Left renal pelvis (tissue), 4 donors: ENCODE data around the gene MMP23B. TPM values are rescaled to one million over a fixed set of nuclear protein-coding genes. Genes with fewer than 3 reads are reported as not detected.

Experiments
- polyA plus RNA-seq, 4 donors: library from polyadenylated mRNA; unstranded; fragments of 120-200 nt; gene quantifications; one replicate each; pipeline ENCODE4 v1.2.1, GENCODE V29; 2013; ENCODE audit not compliant: insufficient read length in 4 of 4

The MMP23B gene
- polyA plus RNA-seq, 4 donors, result 16.5 to 52.1 (median 24.5) TPM

Other genes starting within 250 kb of the MMP23B start
- gene CCNL2, start 232.8 kb upstream of the MMP23B start, polyA plus RNA-seq, result 100 to 1,000 TPM; 205 to 377 (median 227) TPM
- gene MRPL20, start 224.9 kb upstream of the MMP23B start, polyA plus RNA-seq, result 100 to 1,000 TPM in 3 of 4 donors, 10 to 100 TPM in 1; 89.3 to 155 (median 113) TPM
- 10 to 100 TPM in 1 of 4 donors, 1 to 10 TPM in 3; 1.6 to 23.4 (median 9.1) TPM for gene ANKRD65, start 210.9 kb upstream of the MMP23B start, polyA plus RNA-seq
- 10 to 100 TPM; 20.7 to 79.4 (median 48.5) TPM for gene VWA1, start 196.5 kb upstream of the MMP23B start, polyA plus RNA-seq
- 1 to 10 TPM in 3 of 4 donors, under 1 TPM in 1; 0.41 to 4.7 (median 1.9) TPM for gene ATAD3C, start 182.5 kb upstream of the MMP23B start, polyA plus RNA-seq
- gene ATAD3B, start 160.4 kb upstream of the MMP23B start, polyA plus RNA-seq, result 10 to 100 TPM in 3 of 4 donors, 1 to 10 TPM in 1; 8.4 to 28.1 (median 14.2) TPM
- 10 to 100 TPM; 14.4 to 30.0 (median 19.2) TPM for gene ATAD3A, start 120.0 kb upstream of the MMP23B start, polyA plus RNA-seq
- 1 to 10 TPM; 3.4 to 9.7 (median 6.3) TPM for gene TMEM240, start 91.5 kb upstream of the MMP23B start, polyA plus RNA-seq
- 10 to 100 TPM; 77.9 to 93.4 (median 87.3) TPM for gene SSU72, start 57.3 kb upstream of the MMP23B start, polyA plus RNA-seq
- gene FNDC10, start 32.0 kb upstream of the MMP23B start, polyA plus RNA-seq, result 1 to 10 TPM; 2.5 to 3.9 (median 3.4) TPM
- gene MIB2, start 16.7 kb upstream of the MMP23B start, polyA plus RNA-seq, result 10 to 100 TPM; 26.1 to 84.8 (median 39.5) TPM
- gene CDK11B, start 26.8 kb downstream of the MMP23B start, polyA plus RNA-seq, result 10 to 100 TPM; 30.1 to 43.8 (median 39.9) TPM
- gene SLC35E2B, start 60.6 kb downstream of the MMP23B start, polyA plus RNA-seq, result 100 to 1,000 TPM in 1 of 4 donors, 10 to 100 TPM in 3; 65.5 to 107 (median 72.9) TPM
- gene CDK11A, start 92.2 kb downstream of the MMP23B start, polyA plus RNA-seq, result 10 to 100 TPM; 26.1 to 42.0 (median 30.3) TPM
- gene NADK, start 146.3 kb downstream of the MMP23B start, polyA plus RNA-seq, result 10 to 100 TPM; 39.2 to 59.4 (median 44.3) TPM